Activated CD4-positive, alpha-beta T cell treated with anti-CD3 and anti-CD28 coated beads, Interleukin-10, Interleukin-2, amounts not matched to agents 100 ng/mL and 50 ng/mL, durations not matched to agents 16 hours and 8 hours (primary cell): Measurements from ENCODE around the gene NCK2.

Source experiments
- DNase-seq: peaks from one replicate; pipeline ENCODE4 v3.0.0-alpha.2; 2020

The NCK2 gene

GRCh38 chr2:105794926-105795574 lies 50.3 kb downstream of the NCK2 start:
- DNase-seq, result no peak

- DNase-seq, result peak; percentile 73
Observed at GRCh38 chr2:105795575-105795934, 50.8 kb downstream of the NCK2 start.

- peak; percentile 71 for DNase-seq
Observed at GRCh38 chr2:105796131-105796638, 51.5 kb downstream of the NCK2 start.

GRCh38 chr2:105796791-105797190 lies 52.1 kb downstream of the NCK2 start:
- DNase-seq, result peak; percentile 62

GRCh38 chr2:105797298-105797819 lies 52.6 kb downstream of the NCK2 start:
- peak; percentile 89 for DNase-seq

- peak; percentile 69 for DNase-seq
Observed at GRCh38 chr2:105798595-105798994, 53.9 kb downstream of the NCK2 start.

GRCh38 chr2:105800036-105800713 lies 55.5 kb downstream of the NCK2 start:
- peak; percentile 45 for DNase-seq

GRCh38 chr2:105800953-105801635 lies 56.4 kb downstream of the NCK2 start:
- no peak for DNase-seq

GRCh38 chr2:105801961-105802360 lies 57.2 kb downstream of the NCK2 start:
- DNase-seq, result no peak

- peak; percentile 88 for DNase-seq
Observed at GRCh38 chr2:105802587-105802986, 57.9 kb downstream of the NCK2 start.

GRCh38 chr2:105803337-105803736 lies 58.6 kb downstream of the NCK2 start:
- DNase-seq, result peak; percentile 89

- DNase-seq, result no peak
Observed at GRCh38 chr2:105803773-105804172, 59.1 kb downstream of the NCK2 start.

GRCh38 chr2:105804266-105804665 lies 59.6 kb downstream of the NCK2 start:
- DNase-seq, result no peak

- no peak for DNase-seq
Observed at GRCh38 chr2:105806996-105807395, 62.3 kb downstream of the NCK2 start.

GRCh38 chr2:105808423-105809096 lies 63.8 kb downstream of the NCK2 start:
- DNase-seq, result no peak

- DNase-seq, result peak; percentile 66
Observed at GRCh38 chr2:105809097-105809473, 64.4 kb downstream of the NCK2 start.

GRCh38 chr2:105809723-105810122 lies 65.0 kb downstream of the NCK2 start:
- DNase-seq, result no peak

- DNase-seq, result no peak
Observed at GRCh38 chr2:105812180-105813044, 67.7 kb downstream of the NCK2 start.

GRCh38 chr2:105813045-105813315 lies 68.3 kb downstream of the NCK2 start:
- DNase-seq, result no peak

GRCh38 chr2:105813405-105813804 lies 68.7 kb downstream of the NCK2 start:
- no peak for DNase-seq

- no peak for DNase-seq
Observed at GRCh38 chr2:105814291-105814940, 69.7 kb downstream of the NCK2 start.

GRCh38 chr2:105815401-105815800 lies 70.7 kb downstream of the NCK2 start:
- no peak for DNase-seq
